RWPE1 (cell line): ENCODE data around the gene ZDHHC20.

Source experiments
- CTCF ChIA-PET: fragments of 350-600 bp; sonication (Branson Sonifier 250); formaldehyde crosslinking; extraction: SDS; loops from one replicate; lab custom pipeline; 2021; lab: Yijun Ruan, JAX
- POLR2A ChIA-PET: fragments of 400-600 bp; formaldehyde crosslinking; extraction: SDS; loops from one replicate; lab custom pipeline; 2020; ENCODE audit warnings: antibody characterized with exemption; ENCODE audit not compliant: low non-redundant PET; lab: Yijun Ruan, JAX
- DNase-seq: peaks from one replicate; pipeline ENCODE4 v3.0.0; 2012; ENCODE audit warnings: low spot score
- H3K27ac ChIP-seq: fragments of 450-650 bp; 2 replicates; pipeline ENCODE4 v1.5.1; 2017
- TF ChIP-seq, protein P1 (sequence below): fragments of 450-650 bp; conservative IDR thresholded peaks from 2 replicates; pipeline ENCODE4 v1.5.1; 2017; ENCODE audit warnings: low read depth, mild to moderate bottlenecking

The ZDHHC20 gene

DNA sequence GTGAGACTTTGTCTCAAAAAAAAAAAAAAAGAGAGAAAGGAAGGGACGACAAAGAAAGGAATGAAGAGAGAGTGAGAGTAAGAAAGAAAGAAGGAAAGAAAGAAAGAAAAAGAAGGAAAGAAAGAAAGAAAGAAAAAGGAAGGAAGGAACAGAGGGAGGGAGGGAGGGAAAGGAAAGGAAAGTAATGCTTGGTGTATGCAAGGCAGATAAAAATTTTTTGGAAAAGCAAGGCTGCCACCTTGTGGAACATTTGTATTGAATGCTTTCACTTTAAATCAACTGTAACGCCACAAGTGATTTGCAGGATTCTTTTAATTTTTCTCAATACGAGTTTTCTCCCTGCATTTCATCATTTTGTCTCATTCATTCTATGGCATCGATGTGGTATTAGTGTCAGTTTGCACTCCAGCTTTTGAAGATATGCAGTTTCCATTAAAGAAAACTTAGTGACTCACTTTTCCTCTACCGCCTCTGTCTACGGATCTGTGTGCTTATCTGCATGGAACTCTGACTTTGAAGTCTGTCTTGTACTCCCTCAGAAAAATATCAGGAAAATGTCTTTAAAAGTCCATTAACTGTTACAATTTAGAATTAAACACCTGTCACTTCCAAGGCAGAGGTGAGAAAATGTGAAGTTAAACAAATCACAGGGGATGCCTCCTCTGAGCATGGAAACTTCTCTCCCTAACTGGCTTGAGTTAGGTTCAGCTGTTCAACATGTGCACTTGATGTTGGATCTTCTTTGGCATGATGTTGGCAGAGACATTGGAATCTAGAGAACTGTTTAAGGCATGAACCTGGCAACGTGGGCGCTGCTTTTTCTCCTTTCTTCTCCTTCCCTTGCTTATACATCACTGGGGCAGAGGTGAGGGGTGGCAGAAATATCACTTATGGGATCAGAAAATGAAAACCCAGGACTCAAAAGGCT lies 20.0 kb upstream of the ZDHHC20 start:
- ChIA-PET POLR2A (no interaction called here), CTCF (interaction anchor here (0.6 to 0.7 kb wide), 2 partner anchors 12 to 368 kb away, joined by 4 to 5 read pairs; no protein-coding TSS in a partner anchor)
- DNase-seq = peak; percentile 38
- TF ChIP-seq, protein P1, sequence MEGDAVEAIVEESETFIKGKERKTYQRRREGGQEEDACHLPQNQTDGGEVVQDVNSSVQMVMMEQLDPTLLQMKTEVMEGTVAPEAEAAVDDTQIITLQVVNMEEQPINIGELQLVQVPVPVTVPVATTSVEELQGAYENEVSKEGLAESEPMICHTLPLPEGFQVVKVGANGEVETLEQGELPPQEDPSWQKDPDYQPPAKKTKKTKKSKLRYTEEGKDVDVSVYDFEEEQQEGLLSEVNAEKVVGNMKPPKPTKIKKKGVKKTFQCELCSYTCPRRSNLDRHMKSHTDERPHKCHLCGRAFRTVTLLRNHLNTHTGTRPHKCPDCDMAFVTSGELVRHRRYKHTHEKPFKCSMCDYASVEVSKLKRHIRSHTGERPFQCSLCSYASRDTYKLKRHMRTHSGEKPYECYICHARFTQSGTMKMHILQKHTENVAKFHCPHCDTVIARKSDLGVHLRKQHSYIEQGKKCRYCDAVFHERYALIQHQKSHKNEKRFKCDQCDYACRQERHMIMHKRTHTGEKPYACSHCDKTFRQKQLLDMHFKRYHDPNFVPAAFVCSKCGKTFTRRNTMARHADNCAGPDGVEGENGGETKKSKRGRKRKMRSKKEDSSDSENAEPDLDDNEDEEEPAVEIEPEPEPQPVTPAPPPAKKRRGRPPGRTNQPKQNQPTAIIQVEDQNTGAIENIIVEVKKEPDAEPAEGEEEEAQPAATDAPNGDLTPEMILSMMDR = peak; percentile 68
- no peak overlapping the region for H3K27ac ChIP-seq

GRCh38 chr13:21476893-21477472 lies 17.9 kb upstream of the ZDHHC20 start:
- ChIA-PET CTCF (interaction anchor here (0.5 to 1.4 kb wide), 17 partner anchors 9 to 1322 kb away, joined by 3 to 4 read pairs (median 3); no protein-coding TSS in a partner anchor), POLR2A (no interaction called here)
- peak; percentile 52 for DNase-seq
- TF ChIP-seq, protein P1 = peak; percentile 96
- no peak overlapping the region; the same call in 1 of the 2 replicates for H3K27ac ChIP-seq

- ChIA-PET CTCF (interaction anchor here (0.6 kb wide), 1 partner anchor 180 kb away, joined by 3 read pairs; no protein-coding TSS in a partner anchor), POLR2A (no interaction called here)
- DNase-seq = no peak
- TF ChIP-seq, protein P1 = no peak
- no peak overlapping the region for H3K27ac ChIP-seq
Measured at GRCh38 chr13:21475115-21475514, 16.0 kb upstream of the ZDHHC20 start.

GRCh38 chr13:21470785-21471184 lies 11.7 kb upstream of the ZDHHC20 start:
- POLR2A ChIA-PET = no interaction called here
- DNase-seq = no peak
- no peak overlapping the region for H3K27ac ChIP-seq
- CTCF ChIA-PET = no interaction called here
- TF ChIP-seq, protein P1 = no peak

DNA sequence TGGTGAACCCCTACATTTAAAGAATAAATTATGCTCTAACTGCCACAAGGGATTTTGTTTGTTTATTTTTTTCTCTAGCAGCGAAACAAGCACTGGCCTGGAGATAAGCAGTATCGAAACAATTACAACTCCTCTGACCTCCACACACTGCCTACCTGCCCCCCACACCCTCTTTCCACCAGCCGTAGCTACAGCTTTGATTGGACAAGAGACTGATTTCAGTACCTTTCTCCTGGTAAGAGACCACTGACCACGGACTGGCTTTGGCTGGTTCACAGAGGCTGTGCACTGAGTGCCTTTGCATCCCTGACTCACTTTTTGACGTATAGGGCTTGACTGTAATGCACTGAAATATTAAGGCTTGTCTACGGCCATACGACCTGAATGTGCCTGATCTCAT lies 7.4 kb upstream of the ZDHHC20 start:
- POLR2A ChIA-PET = no interaction called here
- no peak for DNase-seq
- CTCF ChIA-PET = no interaction called here
- TF ChIP-seq, protein P1 = no peak
- H3K27ac ChIP-seq = no peak overlapping the region

DNA sequence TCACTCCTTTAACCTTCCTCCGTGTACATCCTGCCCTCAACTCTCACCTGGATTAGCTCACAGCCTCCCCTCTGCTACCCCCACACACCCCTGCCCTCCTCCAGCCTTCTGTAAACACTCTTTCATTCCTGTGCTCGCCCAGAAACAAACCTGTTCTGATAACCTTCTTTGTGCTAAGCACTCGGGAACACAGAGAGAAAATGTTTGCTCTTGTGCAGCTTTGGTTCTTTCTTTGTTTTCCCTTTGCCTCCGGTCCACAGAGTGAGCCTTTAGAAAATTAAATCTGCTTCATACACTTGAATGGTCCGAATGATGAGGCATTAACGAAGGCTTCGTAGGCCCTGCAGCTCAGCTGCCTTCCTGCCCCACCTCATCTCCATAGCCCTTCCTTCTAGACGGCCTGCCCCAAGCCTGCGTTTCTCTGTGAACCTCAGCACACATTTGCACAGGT lies 6.6 kb upstream of the ZDHHC20 start:
- TF ChIP-seq, protein P1 = no peak
- ChIA-PET POLR2A (no interaction called here), CTCF (interaction anchor here (1.2 kb wide), 1 partner anchor 11 kb away, joined by 4 read pairs; no protein-coding TSS in a partner anchor)
- no peak overlapping the region for H3K27ac ChIP-seq
- no peak for DNase-seq
